Ecto neural progenitor cell (in vitro differentiated cells): ENCODE results near the gene ELK3.

ENCODE experiments used
- DNase-seq: peaks from one replicate; pipeline ENCODE4 v3.0.0-alpha.2; 2018; ENCODE audit warnings: low spot score

ELK3 gene

DNA sequence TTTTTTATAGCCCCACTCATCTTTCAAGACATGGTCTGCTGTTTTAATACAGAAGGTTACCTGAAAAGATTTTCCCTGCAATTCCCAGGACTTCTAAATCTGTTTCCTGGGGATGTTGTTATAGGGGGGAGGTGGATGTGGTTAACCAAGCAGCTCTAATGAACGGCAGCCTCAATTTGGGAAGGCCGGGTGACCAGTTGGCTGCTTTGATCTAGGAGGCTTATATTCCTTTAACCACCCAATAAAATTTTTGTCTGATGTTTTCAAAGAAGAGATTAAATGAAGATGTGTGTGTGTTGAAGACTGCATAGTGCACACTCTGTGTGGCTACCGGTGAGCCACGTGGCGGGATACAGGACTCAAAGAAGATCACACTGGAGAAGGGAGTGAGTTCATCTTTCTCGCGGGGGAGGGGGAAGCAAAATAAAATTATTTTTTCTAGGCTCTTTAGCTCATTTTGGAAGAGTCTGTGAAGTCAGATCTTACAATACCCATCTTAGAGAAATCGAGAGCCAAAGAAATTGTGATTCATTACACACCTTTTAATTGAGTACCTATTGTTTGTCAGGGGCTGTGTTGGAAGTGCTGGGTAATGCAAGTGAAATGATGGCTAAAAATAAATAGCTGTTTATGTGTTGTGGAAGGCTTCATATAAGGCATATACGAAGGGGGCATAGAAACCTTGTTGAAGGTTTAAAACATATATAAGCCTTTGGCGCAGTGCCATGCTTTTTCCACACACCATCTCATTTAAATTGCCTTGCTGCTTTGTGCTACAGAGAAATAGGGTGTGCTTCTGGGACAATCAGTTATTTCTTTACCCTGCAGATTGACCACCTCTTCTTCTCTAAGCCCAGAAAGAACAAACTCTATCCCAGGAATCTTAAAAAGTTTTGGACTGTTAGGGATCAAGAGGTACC is 18.5 kb downstream of the ELK3 start:
- no peak for DNase-seq

DNA sequence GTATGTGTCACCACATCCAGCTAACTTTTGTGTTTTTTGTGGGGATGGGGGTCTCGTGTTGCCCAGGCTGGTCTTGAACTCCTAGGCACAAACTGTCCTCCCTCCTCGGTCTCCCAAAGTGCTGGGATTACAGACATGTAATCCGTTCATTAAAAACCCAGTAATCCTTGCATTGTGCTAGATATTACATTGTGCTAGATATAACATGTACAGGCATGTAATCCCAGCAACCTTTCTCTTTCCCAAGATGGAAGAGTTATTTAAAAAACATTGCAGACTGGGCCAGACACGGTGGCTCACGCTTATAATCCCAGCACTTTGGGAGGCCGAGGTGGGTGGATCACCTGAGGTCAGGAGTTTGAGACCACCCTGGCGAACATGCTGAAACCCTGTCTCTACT is 19.7 kb downstream of the ELK3 start:
- no peak for DNase-seq

DNA sequence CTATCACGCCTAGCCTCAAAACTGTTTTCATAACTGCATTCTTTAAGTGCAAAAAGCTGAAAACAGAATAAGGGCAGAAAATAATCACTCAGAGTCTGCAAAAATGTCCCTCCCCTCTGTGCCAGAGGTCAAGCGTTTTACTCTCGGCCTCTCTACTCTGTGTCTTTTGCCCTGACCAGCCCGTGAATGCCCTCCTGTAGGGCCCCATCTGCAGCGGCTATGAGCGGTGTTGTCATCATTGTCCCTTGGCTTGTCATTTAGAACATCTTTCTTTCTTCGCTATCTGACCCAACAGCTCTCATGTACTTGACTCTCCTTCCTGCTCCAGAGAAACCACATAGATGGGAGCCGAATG is 21.7 kb downstream of the ELK3 start:
- DNase-seq, result no peak

DNA sequence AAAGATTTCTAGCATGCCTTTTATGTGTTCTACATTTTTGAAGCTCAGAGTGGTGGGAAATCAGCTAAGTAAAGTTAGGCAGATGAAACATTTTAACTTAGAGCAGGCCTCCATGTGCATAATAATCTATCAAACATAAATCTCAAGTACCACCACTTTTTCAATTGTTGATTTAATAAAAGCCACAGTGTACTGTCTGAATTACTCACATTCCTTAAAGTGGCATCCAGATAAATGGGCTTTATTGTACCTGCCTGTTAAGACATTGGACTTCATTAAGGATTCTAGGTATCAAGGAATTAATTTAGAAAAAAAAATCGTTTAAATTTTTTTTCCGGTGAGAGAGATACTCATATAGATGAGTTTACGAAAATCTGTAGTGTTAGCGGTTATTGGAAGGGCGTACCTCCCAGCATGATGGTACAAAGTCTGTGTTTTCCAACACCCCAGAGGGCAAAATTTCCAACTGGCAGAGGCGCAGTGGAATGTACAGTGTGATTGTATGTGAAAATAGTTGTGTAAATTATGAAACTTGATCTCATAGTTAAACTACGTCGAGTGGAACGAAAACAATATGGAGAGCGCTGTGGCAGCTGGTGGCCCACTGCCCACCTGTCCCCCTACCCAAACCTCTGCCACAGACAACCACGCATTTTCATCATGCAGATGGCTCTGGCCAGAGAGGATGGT is 25.0 kb downstream of the ELK3 start:
- DNase-seq, result no peak

DNA sequence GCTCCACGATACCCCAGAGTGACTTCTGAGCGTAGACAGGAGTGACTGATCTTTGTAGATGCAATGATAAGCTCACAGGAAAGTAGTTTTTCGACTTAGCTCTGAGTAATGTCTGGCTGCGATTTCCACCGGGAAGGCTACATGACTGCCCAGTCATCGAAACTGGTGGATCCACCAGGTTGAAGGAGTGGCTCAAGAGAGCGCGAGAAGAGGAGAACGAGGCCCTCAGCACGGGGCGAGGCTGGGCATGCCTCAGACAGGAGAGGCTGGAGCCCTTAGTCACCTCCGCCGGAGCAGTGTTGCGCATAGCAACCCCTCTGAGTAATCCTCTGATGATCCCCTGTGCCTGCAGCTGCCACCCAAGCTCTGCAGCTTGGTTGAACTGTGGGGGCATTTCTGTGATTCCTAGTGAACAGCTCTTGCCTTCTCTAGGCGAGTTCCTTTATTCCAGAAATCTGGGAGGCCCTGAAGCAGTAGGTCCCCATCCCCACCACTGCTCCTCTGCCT is 25.6 kb downstream of the ELK3 start:
- DNase-seq, result no peak

DNA sequence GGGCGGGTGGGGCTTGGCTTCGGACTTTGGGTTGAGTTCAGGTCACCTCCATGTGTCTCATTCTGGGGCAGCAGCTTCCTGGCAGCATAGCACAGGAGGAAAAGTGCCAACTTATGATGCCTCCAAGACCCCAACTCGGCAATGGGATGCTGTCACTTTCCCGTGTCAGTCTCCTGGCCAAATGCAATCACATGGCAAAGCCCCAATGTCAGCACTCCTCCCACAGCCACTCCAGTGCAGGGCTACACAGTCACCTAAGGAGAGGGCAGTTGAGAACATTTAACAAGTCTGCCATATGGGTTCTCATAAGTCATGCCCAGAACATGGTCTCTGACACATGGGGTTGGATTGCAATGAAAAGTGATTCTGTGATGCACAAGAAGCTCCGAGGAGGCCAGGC is 26.7 kb downstream of the ELK3 start:
- no peak for DNase-seq

DNA sequence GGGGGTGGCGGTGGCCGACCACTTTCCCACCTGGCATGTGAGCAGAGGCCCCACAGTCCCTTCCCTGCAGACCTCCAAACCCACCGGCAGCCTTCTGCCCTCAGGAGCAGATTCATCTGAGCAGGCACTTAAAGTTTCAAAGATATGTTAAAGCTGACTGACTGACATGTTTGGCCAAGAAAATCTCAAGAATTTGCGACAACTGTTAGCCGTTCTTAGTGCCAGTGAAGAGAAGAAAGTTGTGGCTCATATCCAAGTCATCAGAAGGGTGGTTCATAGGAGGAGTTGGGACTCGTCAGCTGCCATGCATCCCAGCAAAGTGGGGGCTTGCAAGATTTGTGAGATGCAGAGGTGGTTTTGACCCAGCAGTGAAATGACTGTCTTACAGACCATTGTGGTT is 27.2 kb downstream of the ELK3 start:
- DNase-seq, result no peak

DNA sequence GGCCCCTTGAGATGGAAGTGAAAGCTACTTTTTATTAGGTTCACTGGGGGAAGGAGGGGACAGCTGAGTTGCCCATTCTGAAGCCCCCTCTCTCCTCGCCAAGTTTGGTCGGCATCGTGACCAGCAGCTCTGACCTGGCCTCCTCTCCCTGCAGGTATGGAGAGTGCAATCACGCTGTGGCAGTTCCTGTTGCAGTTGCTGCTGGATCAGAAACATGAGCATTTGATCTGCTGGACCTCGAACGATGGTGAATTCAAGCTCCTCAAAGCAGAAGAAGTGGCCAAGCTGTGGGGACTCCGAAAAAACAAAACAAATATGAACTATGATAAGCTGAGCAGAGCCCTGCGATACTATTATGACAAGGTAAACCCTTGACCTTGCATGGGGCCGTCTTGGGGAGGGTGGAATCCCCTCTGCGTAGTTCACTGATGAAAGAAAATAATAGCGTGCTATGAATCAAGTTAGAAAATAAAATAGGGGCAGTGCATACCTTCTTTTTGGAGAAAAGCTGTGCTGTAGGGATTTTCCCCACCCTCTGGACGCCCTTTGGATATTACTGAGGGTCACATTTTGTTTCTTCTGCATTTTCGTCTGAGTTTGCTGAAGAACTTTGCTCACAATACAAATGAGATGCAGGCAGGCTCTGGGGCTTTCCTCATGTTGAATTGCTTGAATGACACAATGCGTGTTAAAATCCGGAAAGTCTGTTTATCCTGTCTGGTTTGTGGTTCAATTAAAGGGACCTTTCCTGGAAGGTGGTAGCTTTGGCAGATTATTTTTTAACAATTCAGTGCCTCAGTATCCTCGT is 29.4 kb downstream of the ELK3 start:
- no peak for DNase-seq

DNA sequence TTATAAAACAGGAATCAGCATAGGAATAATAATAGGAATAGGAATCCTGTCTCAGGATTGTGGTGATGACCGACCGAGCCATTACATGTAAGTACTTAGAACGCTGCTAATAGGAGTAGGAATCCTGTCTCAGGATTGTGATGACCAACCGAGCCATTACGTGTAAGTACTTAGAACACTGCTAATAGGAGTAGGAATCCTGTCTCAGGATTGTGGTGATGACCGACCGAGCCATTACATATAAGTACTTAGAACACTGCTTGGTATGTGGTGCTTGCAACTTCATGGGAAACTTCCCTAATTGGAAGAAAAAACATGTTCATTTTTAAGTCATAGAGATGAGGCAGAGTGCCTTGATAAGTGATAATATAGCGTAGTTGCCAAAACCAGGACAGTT is 30.0 kb downstream of the ELK3 start:
- no peak for DNase-seq

DNA sequence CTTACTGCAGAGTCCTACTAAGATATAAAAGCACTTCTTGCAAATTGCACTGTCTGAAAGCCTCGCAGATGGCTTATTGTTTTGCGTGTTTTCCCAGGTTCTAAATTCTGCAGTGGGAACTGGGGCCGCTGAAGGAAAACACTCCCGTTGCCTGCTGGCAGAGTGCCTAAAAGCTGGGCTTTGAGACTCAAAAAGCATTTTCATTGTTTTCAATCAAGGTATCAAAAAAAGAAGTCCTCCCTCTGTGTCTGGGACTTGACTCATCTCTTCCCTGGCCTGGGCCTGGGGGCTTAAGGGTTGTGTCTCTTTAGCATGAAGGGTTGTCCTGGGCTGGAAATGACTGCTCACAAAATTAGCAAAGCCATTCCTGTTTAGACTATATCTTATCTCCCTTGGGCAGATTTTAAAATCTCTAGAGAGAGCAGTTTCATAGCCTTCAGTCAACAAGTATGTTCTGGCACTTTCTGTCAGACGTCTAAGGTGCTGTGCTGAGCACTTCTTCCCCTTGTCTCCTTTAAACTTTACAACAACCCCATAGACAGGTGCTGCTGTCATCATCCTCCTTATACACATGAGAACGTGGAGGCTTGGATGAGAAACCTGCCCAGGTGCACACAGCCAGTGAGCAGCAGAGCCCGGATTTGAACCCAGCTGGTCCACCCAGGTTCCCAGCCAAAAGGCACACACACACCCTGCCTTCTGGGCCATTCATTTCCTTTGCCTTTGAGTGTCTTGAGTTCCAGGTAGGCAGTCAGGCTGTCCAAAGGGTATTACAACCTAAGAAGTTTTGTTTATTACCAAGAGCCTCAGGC is 31.1 kb downstream of the ELK3 start:
- no peak for DNase-seq

DNA sequence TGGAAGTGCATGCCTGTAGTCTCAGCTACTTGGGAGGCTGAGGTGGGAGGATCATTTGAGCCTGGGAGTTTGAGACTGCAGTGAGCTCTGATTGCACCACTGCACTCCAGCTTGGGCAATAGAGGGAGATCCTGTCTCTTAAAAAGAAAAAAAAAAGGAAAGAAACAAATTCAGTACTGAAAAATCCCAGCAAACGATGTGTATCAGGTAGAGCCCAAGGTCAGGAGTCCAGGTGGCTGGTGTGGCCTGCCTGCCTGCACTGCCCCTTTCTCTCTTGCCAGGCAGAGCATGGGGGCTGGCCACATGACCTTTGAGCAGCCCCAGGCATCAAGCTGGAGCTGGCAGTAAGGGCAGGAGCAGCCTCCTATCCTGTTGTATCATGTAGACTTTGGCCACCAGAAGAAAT is 31.8 kb downstream of the ELK3 start:
- DNase-seq, result no peak

DNA sequence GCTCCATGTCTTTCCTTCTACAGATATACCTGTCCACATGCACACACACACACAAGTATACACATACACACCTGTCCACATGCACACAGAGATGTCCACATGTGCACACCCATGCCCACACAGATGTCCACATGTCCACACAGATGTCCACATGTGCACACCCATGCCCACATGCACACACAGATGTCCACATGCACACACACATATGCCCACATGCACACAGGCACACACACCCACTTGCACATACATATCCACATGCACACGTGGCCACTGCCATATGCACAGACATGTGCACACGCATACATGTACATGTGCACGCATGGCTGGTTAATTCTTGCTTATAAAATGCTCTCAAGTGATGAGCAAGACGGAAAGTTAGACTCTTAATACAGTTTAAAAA is 32.2 kb downstream of the ELK3 start:
- no peak for DNase-seq

DNA sequence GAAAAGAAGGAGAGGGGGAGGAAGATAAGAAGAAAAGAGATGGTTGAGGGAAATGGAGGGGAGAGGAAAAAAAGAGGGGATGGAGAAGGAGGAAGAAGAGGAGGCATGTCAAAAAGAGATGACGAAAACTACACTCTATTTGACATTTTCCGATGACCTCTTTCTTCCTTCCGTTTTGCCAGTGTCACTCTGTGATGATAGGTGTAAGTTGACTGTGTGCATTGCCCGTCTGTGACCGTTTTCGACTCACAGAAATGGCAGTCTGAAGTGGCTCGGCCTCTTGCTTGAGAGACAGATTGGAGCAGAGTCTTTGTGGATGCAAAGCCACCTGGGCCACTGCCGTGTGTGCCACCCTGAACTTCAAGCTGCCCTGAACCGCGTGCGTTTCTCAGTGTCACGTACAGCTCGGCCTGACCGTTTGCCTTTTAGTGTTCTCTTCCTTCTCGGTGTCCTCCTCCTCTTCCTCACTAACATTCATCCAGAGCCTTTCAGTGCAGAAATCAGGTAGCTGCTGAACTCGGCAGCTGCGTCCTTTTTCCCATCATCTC is 32.7 kb downstream of the ELK3 start:
- DNase-seq, result no peak

DNA sequence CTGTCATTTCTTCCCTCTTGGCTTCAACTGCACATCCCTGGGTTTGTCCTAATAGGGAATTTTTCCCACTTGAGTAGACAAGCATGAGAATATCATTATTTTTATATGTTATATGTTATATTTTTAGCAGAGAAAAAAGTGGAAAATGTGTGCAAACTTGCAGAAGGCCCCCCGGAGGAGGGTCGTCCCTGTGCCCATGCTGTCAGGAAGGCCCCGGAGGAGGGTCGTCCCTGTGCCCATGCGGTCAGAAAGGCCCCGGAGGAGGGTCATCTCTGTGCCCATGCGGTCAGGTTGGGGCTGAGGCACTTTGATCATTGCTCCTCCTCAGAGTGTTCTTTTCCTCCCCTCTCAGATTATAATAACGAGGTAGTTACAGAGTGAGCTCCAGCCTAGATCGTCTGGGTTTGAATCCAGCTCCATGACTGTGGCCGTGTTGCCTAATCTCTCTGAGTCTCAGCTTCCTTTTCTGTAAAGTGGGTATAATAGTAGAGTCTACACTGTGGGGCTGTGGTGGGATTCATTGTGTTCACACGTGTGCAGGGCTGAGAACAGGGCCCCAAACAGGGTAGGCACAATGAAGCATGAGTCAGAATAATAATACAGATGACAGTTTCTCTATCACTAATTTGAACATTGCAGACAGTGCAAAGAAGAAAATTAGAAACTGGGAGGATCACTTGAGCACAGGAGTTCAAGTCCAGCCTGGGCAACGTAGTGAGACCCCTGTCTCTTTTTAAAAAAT is 33.4 kb downstream of the ELK3 start:
- DNase-seq, result no peak

DNA sequence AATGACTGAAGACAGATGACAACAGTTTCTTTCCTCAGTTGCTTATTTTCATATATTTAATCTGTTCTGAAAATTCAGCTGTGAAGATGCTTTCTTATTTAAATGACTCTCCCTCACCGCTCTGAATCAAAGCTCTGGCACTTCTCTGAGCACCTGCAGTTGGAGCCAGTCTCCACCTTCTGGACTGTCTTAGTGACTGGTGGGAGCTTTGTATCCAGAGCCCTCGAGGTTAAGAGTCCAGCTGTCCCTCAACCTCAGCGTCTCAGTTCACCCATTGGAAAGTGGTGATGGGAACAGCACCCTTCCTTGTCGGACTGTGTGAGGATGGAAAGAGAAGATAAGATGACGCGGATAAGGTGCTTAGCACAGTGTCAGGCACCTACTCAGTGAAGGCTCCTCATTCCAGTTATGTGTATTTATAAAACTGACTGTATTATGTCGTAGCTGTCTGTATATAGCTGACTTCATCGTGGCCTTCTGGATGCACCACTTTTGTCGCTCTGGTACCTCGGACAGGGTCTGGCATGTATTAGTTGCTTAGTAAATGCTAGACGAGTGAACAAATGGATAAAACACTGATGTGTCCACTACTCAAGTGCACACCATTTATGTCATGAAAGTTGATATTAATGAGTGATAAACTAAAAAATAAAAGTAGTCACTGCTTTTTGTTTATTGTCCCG is 34.5 kb downstream of the ELK3 start:
- DNase-seq, result no peak

DNA sequence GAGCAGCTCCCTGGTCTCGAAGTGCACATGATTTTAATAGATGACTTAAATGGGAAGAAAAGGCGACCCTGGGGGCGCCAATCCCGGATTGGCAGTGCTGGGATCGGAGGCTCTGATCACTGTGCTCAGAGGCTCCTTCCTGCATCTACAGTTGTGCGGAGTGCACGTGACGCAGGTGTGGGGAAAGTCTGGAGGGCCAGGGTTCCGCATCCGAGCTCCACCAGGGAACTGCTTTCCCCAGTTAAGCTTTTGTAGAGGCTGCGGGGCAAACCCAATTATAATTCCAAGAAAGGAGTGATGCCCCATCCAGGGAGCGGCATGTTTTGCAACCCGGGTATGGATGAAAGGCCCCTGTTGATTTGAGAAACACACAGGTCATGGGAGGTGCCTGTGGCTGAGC is 36.5 kb downstream of the ELK3 start:
- DNase-seq, result no peak

DNA sequence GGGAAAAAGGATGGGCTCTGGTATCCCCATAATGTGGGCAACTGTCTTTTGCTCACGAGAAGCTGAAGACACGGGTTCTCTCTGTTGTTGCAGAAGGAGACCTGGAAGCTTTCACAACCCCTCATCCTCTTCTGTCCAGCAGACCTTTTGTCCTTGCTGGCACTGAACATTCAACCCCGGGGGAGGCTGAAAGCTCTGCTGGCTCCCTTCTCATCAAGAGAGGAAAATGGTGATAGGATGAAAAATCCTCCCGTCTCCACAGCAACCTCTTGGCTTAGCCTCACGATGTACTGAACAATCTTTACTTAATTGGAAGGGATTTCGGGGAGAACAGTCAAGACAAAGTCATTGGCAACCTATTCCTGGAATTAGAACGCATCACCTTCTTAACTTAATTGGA is 39.0 kb downstream of the ELK3 start:
- no peak for DNase-seq

DNA sequence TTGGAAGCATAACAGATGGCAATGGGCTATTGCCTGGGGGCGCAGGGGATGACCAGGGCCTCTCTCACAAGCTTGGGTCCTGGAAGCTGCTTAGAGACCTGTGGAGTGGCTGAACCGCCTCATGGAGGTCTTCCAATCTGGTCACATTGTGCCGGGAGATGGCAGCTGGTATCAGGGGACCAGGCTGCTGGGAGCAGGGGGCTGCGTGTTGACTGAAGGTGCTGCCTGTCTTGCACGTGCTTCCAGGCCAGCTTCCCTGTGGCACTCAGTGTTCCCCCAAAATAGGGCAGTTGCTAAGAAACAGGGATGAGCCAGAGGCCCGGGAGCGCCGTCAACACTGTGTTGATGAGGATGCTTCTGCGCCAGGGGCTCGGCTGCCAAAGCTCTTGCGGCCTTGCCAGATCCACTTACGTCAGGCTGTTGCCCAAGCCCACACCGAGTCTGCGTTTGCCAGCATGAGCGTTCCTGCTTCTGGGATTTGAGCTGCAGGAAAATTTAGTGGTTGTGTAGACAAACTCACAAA is 39.8 kb downstream of the ELK3 start:
- no peak for DNase-seq

DNA sequence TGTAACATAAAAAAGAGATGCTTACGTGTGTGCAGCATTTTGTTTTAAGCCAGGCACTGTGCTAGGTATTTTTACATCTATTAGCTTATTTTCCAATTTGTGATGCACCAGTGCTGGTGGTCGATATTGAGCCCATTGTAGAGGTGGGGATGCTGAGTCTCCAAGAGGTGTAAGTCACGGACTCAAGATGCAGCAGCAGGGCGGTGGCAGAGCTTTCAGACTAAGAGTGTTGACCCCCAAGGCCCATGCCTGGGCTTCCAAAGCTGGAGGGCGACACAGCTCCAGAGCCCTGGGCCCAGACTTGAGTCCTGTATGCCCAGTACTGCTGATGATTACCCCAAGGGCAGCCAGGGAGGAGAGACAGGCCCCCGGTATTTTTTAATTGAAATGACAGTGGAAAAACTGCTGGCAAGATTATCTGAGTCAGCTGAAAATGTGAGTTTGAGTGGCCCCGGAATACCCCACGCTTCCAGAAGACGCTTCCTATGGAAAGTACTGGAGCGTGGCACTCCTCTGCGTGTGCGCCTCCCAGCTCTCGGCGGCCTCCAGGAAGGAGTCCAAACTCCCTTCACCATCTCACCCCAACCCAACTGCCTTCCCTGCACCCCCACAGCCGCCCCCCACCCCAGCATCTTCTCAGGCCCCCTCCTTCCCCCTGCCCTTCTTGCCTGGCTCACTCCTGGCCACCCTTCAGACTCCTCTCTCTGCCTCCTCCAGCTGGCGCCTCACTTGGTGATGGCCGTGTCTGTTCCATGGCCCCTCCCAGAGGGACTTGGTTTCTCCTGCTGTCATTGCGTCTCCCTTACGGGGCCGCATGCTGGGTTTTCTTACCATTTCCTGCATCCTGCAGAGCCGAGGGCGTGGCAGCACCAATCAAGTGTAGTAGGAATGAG is 40.7 kb downstream of the ELK3 start:
- DNase-seq, result no peak
